Heart left ventricle (tissue), 16 donors: Measurements from ENCODE around the gene SIL1. TPM values are rescaled to one million over a fixed set of nuclear protein-coding genes. Genes with fewer than 3 reads are reported as not detected.
"Not testable (repeated sequence)": the region's sequence is repeated elsewhere in the genome, so short reads cannot be mapped to it uniquely, and the experiment has no call there.

ENCODE experiments used
- ATAC-seq, 4 donors: fragments of 200-7000 bp; cut with Tn5 transposase; one replicate each; pipeline ENCODE4 v1.9.1; 2020 to 2022; ENCODE audit warnings: moderate library complexity in 4 of 4, mild to moderate bottlenecking in 3 of 4, moderate number of reproducible peaks in 1 of 4
- DNase-seq, 5 donors: peaks; one replicate each; pipeline ENCODE4 v3.0.0-alpha.2; 2020
- H3K27ac ChIP-seq, 12 donors: fragments of 200-600 bp; sonication (generic) in 4 of 12; one replicate each; pipeline versions ENCODE4 v1.5.0 to v1.8.0; 2016 to 2022; ENCODE audit warnings: mild to moderate bottlenecking in 2 of 12
- H3K27me3 ChIP-seq, 9 donors: fragments of 200-600 bp; sonication (generic) in 2 of 9; one replicate each; pipeline versions ENCODE4 v1.5.1 to v1.8.0; 2016 to 2022; ENCODE audit warnings: mild to moderate bottlenecking in 3 of 9
- H3K36me3 ChIP-seq, 9 donors: fragments of 200-600 bp; sonication (generic) in 2 of 9; one replicate each; pipeline versions ENCODE4 v1.5.0 to v1.8.0; 2018 to 2022; ENCODE audit warnings: mild to moderate bottlenecking in 2 of 9
- H3K4me1 ChIP-seq, 12 donors: fragments of 200-600 bp; sonication (generic) in 4 of 12; one replicate each; pipeline versions ENCODE4 v1.5.0 to v1.8.0; 2016 to 2022; ENCODE audit warnings: mild to moderate bottlenecking in 3 of 12
- H3K4me3 ChIP-seq, 12 donors: fragments of 200-600 bp; sonication (generic) in 4 of 12; one replicate each; pipeline versions ENCODE4 v1.5.0 to v1.8.0; 2017 to 2022; ENCODE audit warnings: mild to moderate bottlenecking in 9 of 12, moderate library complexity in 4 of 12
- H3K9me3 ChIP-seq, 12 donors: fragments of 200-600 bp; sonication (generic) in 4 of 12; one replicate each; pipeline versions ENCODE4 v1.5.0 to v1.8.0; 2016 to 2022; ENCODE audit warnings: mild to moderate bottlenecking in 1 of 12
- CTCF ChIP-seq, 12 donors: fragments of 200-600 bp; sonication (generic) in 4 of 12; IDR thresholded peaks; one replicate each; pipeline versions ENCODE4 v1.5.0 to v1.8.0; 2018 to 2022; ENCODE audit warnings: antibody characterized with exemption in 12 of 12, mild to moderate bottlenecking in 5 of 12
- POLR2A ChIP-seq, 2 donors: fragments of 450-650 bp; IDR thresholded peaks; one replicate each; pipeline ENCODE4 v1.6.1; 2017; ENCODE audit warnings: antibody characterized with exemption in 2 of 2, mild to moderate bottlenecking in 2 of 2, moderate library complexity in 2 of 2
- WGBS, 4 donors: extraction: QIAGEN DNeasy Blood & Tissue Kit in 2 of 4; methylation state at CpG; one replicate each; pipeline versions ENCODE4 v1.1.5 to v1.1.7; 2013 to 2018; 5-methylcytosine and 5-hydroxymethylcytosine counted together
- intact Hi-C, 10 donors: fragments of 100-400 bp; cut with DNase I; formaldehyde crosslinking; loops; one replicate each; pipeline versions ENCODE4 v1.11.1 to v1.14.2; 2022
- polyA plus RNA-seq, 2 donors: library from polyadenylated mRNA; stranded (reverse); fragments of 200-250 nt; gene quantifications; one replicate each; pipeline ENCODE4 v1.2.3, GENCODE V29; 2013
- total RNA-seq, 9 donors: library from RNA; depleted of rRNA in 2 of 9; stranded (reverse); fragments of >200 nt in 2 of 9; fragmentation: NEBNext Ultra II Directional in 3 of 9; extraction: Animal tissue kit (Norgen Biotek cat#: 25700) in 3 of 9; gene quantifications; one replicate each; pipeline versions ENCODE4 v1.1.0 to v1.2.4, GENCODE V29; 2016 to 2023
- donor health status: ischemic (EF 13 %, LVEDD 7.1; RV severe dilation, severe dysfunction).
- donor health status: healthy with polysubstance abuse.
- donor health status: DM: no; HTN: yes; CAD: no.
- donor health status: DM: no; HTN: no; CAD: no.
- donor health status: ischemic (EF 25% LVEDD 6.9; RV normal size, moderate dysfunction).
- donor health status: ischemic (EF 25% LVEDD 5.7; RV mildly dilated, moderate dysfunction).
- donor health status: healthy.
- donor health status: DM: yes; HTN: yes; CAD: no.
- donor health status: ischemic (EF 35%, LVEDD 5.7; RV mildly dilated, moderate dysfunction).
- donor health status: nonischemic (EF 11% LVEDD 7.7; RV severe dilation, severe dysfunction).
- donor health status: DM: yes; HTN: yes; CAD: no.
- donor health status: PGD.
- donor health status: ischemic (EF 29% LVEDD 5.4; RV normal size, mild dysfunction).
- donor health status: nonischemic (EF 23%, LVEDD 6.1; RV moderate dilation, normal function).

SIL1 gene
- total and polyA plus RNA-seq, 11 donors: 33.8 to 341 (median 40.2) TPM

GRCh38 chr5:139177809-139178588, 20.2 kb downstream of the SIL1 start:
- Histone ChIP-seq H3K9me3 (peaks cover 0 to 4% (median 0%) of the 10 kb centered on the region in 12 donors), H3K4me1 (peaks cover 0 to 60% (median 43%) of the 10 kb centered on the region in 12 donors), H3K27ac (peak overlapping the region; percentile 10 to 85 (median 76)), H3K36me3 (no peaks in the 10 kb centered on the region), H3K4me3 (no peak overlapping the region), H3K27me3 (no peaks in the 10 kb centered on the region)
- DNase-seq: peak; percentile 55 to 78 (median 71)
- 30 to 59% (median 50%) methylated on average over 1 of the region's 1 CpG for WGBS, 4 donors
- no peak for TF ChIP-seq POLR2A (IDR thresholded peaks at IDR 0.05)
- no peak for TF ChIP-seq CTCF (IDR thresholded peaks at IDR 0.05)
- peak; percentile 93 to 97 (median 96) for ATAC-seq
- intact Hi-C loops: loop anchor here in 1 of 10 donors (5.0 kb wide), 1 partner anchor 36 kb away; no protein-coding TSS in a partner anchor

GRCh38 chr5:139177281-139177680, 20.9 kb downstream of the SIL1 start:
- intact Hi-C loops: loop anchor here in 1 of 10 donors (5.0 kb wide), 1 partner anchor 35 kb away; no protein-coding TSS in a partner anchor
- not testable (repeated sequence) for ATAC-seq

GRCh38 chr5:139174382-139174781, 23.8 kb downstream of the SIL1 start:
- Histone ChIP-seq H3K4me1 (peaks cover 0 to 27% (median 21%) of the 10 kb centered on the region in 12 donors), H3K9me3 (peaks cover 0 to 18% (median 10%) of the 10 kb centered on the region in 12 donors)
- intact Hi-C loops, ATAC-seq, DNase-seq, H3K36me3 ChIP-seq, H3K27ac ChIP-seq, H3K4me3 ChIP-seq, H3K27me3 ChIP-seq: not testable (repeated sequence)
- WGBS, 4 donors: 100% methylated on average over 1 of the region's 1 CpG

More at GRCh38 chr5:139177281-139177680, 20.9 kb downstream of the SIL1 start:
- Histone ChIP-seq H3K27ac (peak overlapping the region in 8 of 12 donors; percentile 47 to 85 (median 78)), H3K9me3 (peaks cover 0 to 10% (median 3%) of the 10 kb centered on the region in 12 donors), H3K4me1 (peaks cover 0 to 54% (median 41%) of the 10 kb centered on the region in 12 donors)
- H3K36me3 ChIP-seq, H3K27me3 ChIP-seq, DNase-seq, H3K4me3 ChIP-seq: not testable (repeated sequence)
- WGBS, 4 donors: 89 to 94% (median 93%) methylated on average over 9 of the region's 9 CpGs

- Histone ChIP-seq H3K27ac (no peak overlapping the region), H3K27me3 (no peaks in the 10 kb centered on the region), H3K9me3 (peaks cover 0 to 18% (median 10%) of the 10 kb centered on the region in 12 donors), H3K36me3 (no peaks in the 10 kb centered on the region), H3K4me3 (no peak overlapping the region), H3K4me1 (peaks cover 0 to 4% (median 0%) of the 10 kb centered on the region in 12 donors)
- ATAC-seq (no peak), DNase-seq (no peak)
- WGBS, 4 donors: 94 to 96% (median 95%) methylated on average over 1 of the region's 1 CpG
- intact Hi-C loops: no loop called here
- TF ChIP-seq POLR2A (IDR thresholded peaks at IDR 0.05): no peak
- TF ChIP-seq CTCF (IDR thresholded peaks at IDR 0.05): no peak
These were observed 26.3 kb downstream of the SIL1 start for GRCh38 chr5:139171779-139172404.
